Fibroblast of the aortic adventitia (primary cell): ENCODE measurements around the gene NCAM2. TPM values are rescaled to one million over a fixed set of nuclear protein-coding genes. Genes with fewer than 3 reads are reported as not detected.

Experiments used
- DNase-seq: peaks from one replicate; pipeline ENCODE4 v3.0.0-alpha.2; 2010; ENCODE audit warnings: low read depth
- H3K4me3 ChIP-seq: 2 replicates; pipeline ENCODE4 v1.5.1; 2011; ENCODE audit warnings: low read depth, mild to moderate bottlenecking, control low read depth, low read length, moderate library complexity
- total RNA-seq: library from RNA; depleted of rRNA; stranded (reverse); fragments of >200 nt; gene quantifications from 2 replicates; pipeline ENCODE4 v1.2.3, GENCODE V29; 2012; ENCODE audit warnings: low replicate concordance
- TF ChIP-seq, protein P1 (sequence below): IDR thresholded peaks from 2 replicates; pipeline ENCODE4 v1.5.1; 2011; ENCODE audit warnings: mild to moderate bottlenecking, low read length, control low read depth, inconsistent platforms; ENCODE audit not compliant: insufficient read depth

Gene NCAM2
- total RNA-seq, 1 donor: 19.4 TPM

DNA sequence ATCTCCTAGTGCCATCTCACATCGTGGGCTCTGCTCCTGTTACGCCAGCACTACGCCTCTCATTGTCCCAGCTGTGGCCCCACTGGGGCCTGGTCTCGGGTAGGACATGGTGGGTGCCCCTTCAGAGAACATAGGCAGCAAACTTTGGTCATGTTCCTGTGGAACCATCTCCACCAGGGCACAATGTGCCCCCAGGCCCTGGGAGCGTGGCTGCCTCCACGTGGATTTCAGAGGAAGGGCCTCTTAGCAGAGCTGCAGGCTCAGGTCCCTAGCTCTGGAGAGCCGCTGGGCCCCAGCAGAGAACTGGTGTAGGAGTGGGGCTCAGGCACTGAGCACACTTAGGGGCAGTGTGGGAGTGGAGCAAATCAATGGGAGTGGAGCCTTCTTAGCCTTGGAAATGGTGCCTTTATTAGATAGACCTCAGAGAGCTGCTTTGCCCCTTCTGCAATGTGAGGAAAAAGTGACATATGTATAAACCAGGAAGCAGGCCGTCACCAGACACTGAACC is 460.0 kb downstream of the NCAM2 start:
- TF ChIP-seq, protein P1, sequence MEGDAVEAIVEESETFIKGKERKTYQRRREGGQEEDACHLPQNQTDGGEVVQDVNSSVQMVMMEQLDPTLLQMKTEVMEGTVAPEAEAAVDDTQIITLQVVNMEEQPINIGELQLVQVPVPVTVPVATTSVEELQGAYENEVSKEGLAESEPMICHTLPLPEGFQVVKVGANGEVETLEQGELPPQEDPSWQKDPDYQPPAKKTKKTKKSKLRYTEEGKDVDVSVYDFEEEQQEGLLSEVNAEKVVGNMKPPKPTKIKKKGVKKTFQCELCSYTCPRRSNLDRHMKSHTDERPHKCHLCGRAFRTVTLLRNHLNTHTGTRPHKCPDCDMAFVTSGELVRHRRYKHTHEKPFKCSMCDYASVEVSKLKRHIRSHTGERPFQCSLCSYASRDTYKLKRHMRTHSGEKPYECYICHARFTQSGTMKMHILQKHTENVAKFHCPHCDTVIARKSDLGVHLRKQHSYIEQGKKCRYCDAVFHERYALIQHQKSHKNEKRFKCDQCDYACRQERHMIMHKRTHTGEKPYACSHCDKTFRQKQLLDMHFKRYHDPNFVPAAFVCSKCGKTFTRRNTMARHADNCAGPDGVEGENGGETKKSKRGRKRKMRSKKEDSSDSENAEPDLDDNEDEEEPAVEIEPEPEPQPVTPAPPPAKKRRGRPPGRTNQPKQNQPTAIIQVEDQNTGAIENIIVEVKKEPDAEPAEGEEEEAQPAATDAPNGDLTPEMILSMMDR: no peak
- no peak overlapping the region for H3K4me3 ChIP-seq
- DNase-seq: no peak

DNA sequence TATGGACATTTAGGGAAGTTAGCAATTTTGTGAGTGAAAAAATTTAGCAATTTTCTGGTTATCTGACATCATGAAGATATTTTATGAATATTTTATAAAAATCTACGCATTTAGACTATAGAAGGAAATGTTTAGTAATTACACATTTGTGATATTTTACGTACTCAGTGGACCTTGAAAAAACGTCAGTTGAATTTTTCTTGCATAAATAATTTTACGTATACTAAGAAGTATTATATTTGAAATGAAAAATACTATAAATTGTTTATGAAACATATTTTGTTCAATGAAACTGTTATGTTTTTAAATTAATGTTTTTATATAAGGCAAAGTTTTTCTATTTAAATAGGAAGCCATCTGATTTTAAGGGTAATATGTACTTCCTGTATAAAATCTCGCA is 462.8 kb downstream of the NCAM2 start:
- TF ChIP-seq, protein P1: no peak
- H3K4me3 ChIP-seq: no peak overlapping the region
- DNase-seq: no peak

DNA sequence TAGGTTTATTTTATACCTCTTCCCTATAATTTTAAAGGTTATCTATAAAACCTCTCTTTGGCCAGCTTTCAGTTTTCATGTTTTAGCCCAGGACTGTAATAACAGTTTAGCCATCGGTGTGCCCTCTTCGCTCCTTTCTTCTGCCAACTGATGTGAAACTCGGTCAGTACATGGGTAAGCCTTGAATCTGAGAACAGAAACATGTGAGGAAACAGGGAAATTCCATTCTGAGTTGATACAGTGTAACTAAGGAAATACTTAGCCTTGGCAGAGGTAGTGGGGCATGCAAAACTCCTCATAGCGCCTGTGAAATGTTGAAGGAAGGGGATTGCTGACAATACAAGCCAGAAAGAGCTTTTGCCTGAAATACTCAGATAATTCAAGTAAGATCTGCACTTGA is 465.2 kb downstream of the NCAM2 start:
- H3K4me3 ChIP-seq: no peak overlapping the region
- DNase-seq: peak; percentile 3
- TF ChIP-seq, protein P1: no peak

DNA sequence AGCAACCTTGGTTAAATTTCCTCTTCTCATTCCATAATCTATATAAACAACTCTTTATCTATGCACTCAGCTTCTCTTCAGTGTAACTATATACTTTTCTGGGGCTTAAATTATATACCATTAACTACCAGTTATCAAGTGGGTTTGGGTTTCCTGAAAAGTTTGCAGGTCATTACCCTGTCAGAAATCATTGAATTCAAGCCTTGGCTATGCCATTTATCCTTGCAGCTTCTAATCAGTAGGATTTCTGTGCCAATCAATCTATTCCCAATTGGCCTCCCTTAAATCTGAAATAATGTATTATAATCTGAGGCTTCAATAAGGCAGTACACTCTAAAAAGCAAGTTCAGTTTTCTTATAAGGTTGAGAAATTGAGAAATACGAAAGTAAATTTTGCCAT is 466.5 kb downstream of the NCAM2 start:
- DNase-seq: no peak
- TF ChIP-seq, protein P1: no peak
- H3K4me3 ChIP-seq: no peak overlapping the region

DNA sequence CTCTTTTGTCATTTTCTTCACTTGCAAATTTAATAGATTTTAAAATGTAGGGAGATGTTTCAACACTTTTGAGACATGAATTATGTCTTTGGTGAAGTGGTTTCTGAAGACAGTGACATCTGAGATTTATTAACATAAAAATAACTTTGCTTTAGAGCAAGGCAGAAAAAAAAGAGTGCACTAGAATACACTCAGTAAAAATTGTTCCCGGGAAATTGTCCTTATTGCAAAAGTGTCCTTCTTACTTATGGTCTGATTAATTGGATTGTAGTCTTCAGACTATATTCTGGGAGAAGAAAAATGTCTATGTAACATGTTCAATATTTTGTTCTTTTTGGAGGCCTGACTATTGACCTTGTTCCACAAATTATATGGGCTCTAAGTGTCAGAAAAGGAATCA is 468.5 kb downstream of the NCAM2 start:
- TF ChIP-seq, protein P1: no peak

DNA sequence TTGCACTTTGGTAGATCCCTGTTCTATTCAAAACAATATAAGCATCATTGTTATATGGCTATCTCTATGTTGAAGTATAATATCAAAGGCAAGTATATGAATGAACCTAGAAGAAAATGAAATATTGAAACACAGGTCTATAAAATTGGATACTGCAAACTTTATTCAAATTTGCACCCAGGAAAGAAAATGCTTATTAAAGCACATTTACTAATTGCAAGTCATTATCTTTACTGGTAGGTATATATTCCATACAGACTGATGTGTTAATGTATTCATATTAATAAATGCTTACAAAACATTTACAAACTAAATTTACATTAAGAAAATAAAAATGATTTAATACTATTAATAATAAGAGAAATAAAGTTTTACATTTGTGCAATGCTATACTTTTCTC is 469.8 kb downstream of the NCAM2 start:
- DNase-seq: no peak
- no peak overlapping the region for H3K4me3 ChIP-seq
- TF ChIP-seq, protein P1: no peak

More for the DNA sequence above, 468.5 kb downstream of the NCAM2 start:
- no peak overlapping the region for H3K4me3 ChIP-seq
- no peak for DNase-seq

DNA sequence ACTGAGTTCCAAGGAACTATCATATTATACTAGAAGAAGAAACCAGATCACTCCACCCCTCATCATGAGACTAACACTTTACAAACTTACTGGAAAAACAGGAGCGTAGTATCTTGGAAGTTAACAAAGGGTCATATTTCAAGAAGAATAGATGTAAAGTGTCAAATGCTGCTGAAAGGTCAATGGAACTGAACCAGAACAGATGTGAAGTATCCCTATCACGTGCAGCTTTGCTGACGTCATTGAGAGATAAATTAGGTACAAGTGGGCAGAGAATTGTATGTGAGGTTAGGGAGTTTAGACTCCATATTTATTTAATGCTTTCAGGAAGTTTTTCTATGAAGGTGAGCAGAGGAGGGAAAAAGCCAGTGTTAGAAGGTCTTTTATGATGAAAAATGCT is 483.0 kb downstream of the NCAM2 start:
- TF ChIP-seq, protein P1: no peak
- DNase-seq: no peak
- no peak overlapping the region for H3K4me3 ChIP-seq
